Measurements from ENCODE around the gene FAM193A.

The FAM193A gene

DNA sequence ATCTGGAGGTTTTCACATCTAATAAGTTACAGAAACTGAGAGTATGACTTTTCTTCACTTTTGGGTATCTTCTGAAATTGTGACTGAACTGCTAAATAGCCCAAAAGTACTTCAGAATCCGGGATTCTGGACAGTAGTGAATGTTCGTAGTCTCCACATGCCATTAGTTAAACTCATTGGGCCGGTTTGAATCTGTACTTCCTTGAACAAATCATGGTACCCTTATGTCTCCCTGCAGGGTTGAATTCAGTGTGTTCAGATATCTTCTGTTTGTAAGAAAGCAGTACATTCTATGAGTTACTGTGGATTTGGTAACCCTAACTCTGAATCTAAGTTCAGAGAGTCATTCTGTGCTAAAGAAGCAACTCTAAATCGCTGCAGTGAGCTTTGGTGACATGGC is 33.6 kb downstream of the FAM193A start:
- TF ChIP-seq FOXM1 (IDR thresholded peaks at IDR 0.05; ENCODE audit: borderline replicate concordance, low read depth), result no peak
- TF ChIP-seq TCF12 (IDR thresholded peaks at IDR 0.05; ENCODE audit: low read depth), result no peak
- TF ChIP-seq CEBPB (IDR thresholded peaks at IDR 0.05), result no peak
- no peak for TF ChIP-seq MAX (IDR thresholded peaks at IDR 0.05)
- TF ChIP-seq EGR1 (IDR thresholded peaks at IDR 0.05), result no peak
- no peak for TF ChIP-seq CREB1 (IDR thresholded peaks at IDR 0.05; ENCODE audit: low read depth)
- TF ChIP-seq TAF1 (IDR thresholded peaks at IDR 0.05; ENCODE audit: low read depth), result no peak
- no peak for TF ChIP-seq NFIC (IDR thresholded peaks at IDR 0.05)
- TF ChIP-seq YY1 (IDR thresholded peaks at IDR 0.05; ENCODE audit: low read depth), result no peak
- TF ChIP-seq EP300 (IDR thresholded peaks at IDR 0.05; ENCODE audit: borderline replicate concordance), result no peak
- no peak for TF ChIP-seq ZBTB7A (IDR thresholded peaks at IDR 0.05; ENCODE audit: low read depth)
- TF ChIP-seq, protein P1, sequence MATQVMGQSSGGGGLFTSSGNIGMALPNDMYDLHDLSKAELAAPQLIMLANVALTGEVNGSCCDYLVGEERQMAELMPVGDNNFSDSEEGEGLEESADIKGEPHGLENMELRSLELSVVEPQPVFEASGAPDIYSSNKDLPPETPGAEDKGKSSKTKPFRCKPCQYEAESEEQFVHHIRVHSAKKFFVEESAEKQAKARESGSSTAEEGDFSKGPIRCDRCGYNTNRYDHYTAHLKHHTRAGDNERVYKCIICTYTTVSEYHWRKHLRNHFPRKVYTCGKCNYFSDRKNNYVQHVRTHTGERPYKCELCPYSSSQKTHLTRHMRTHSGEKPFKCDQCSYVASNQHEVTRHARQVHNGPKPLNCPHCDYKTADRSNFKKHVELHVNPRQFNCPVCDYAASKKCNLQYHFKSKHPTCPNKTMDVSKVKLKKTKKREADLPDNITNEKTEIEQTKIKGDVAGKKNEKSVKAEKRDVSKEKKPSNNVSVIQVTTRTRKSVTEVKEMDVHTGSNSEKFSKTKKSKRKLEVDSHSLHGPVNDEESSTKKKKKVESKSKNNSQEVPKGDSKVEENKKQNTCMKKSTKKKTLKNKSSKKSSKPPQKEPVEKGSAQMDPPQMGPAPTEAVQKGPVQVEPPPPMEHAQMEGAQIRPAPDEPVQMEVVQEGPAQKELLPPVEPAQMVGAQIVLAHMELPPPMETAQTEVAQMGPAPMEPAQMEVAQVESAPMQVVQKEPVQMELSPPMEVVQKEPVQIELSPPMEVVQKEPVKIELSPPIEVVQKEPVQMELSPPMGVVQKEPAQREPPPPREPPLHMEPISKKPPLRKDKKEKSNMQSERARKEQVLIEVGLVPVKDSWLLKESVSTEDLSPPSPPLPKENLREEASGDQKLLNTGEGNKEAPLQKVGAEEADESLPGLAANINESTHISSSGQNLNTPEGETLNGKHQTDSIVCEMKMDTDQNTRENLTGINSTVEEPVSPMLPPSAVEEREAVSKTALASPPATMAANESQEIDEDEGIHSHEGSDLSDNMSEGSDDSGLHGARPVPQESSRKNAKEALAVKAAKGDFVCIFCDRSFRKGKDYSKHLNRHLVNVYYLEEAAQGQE (IDR thresholded peaks at IDR 0.05; ENCODE audit: low read depth), result no peak
- TF ChIP-seq, protein P2, sequence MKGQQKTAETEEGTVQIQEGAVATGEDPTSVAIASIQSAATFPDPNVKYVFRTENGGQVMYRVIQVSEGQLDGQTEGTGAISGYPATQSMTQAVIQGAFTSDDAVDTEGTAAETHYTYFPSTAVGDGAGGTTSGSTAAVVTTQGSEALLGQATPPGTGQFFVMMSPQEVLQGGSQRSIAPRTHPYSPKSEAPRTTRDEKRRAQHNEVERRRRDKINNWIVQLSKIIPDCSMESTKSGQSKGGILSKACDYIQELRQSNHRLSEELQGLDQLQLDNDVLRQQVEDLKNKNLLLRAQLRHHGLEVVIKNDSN (IDR thresholded peaks at IDR 0.05), result no peak
- TF ChIP-seq RAD21 (IDR thresholded peaks at IDR 0.05; ENCODE audit: low read depth), result no peak
- TF ChIP-seq TEAD4 (IDR thresholded peaks at IDR 0.05), result no peak

- TF ChIP-seq TCF12 (IDR thresholded peaks at IDR 0.05; ENCODE audit: low read depth) (no peak), NFIC (IDR thresholded peaks at IDR 0.05) (no peak), YY1 (IDR thresholded peaks at IDR 0.05; ENCODE audit: low read depth) (no peak), ZBTB7A (IDR thresholded peaks at IDR 0.05; ENCODE audit: low read depth) (no peak), FOXM1 (IDR thresholded peaks at IDR 0.05; ENCODE audit: borderline replicate concordance, low read depth) (no peak), RAD21 (IDR thresholded peaks at IDR 0.05; ENCODE audit: low read depth) (no peak), CREB1 (IDR thresholded peaks at IDR 0.05; ENCODE audit: low read depth) (no peak), MAX (IDR thresholded peaks at IDR 0.05) (no peak), CEBPB (IDR thresholded peaks at IDR 0.05) (no peak), EGR1 (IDR thresholded peaks at IDR 0.05) (no peak), TEAD4 (IDR thresholded peaks at IDR 0.05) (no peak), TAF1 (IDR thresholded peaks at IDR 0.05; ENCODE audit: low read depth) (no peak), EP300 (IDR thresholded peaks at IDR 0.05; ENCODE audit: borderline replicate concordance) (no peak)
- TF ChIP-seq, protein P2 (IDR thresholded peaks at IDR 0.05), result no peak
- TF ChIP-seq, protein P1 (IDR thresholded peaks at IDR 0.05; ENCODE audit: low read depth), result no peak
Observed at GRCh38 chr4:2570551-2571222, 34.2 kb downstream of the FAM193A start.

- no peak for TF ChIP-seq CREB1 (IDR thresholded peaks at IDR 0.05; ENCODE audit: low read depth)
Observed at GRCh38 chr4:2572076-2572475, 35.6 kb downstream of the FAM193A start.

DNA sequence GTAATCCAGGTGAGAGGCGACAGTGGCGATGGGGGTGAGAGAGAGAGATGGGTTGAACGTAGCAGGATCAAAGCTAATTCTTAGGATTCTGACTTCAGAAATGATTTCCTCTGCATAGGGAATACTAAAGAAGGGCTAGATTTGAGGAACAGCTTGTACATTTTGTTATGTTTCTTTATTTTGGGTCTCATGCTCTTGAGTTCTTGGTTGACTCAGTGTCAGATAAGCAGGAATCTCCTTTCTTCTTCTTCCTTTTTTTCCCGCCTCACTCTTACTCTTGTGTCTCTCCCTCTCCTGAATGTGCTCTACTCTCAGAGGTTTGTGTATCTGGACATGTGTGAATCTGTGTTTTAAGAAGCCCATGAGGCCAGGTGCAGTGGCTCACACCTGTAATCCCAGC is 36.4 kb downstream of the FAM193A start:
- TF ChIP-seq, protein P2 (IDR thresholded peaks at IDR 0.05), result no peak
- TF ChIP-seq EP300 (IDR thresholded peaks at IDR 0.05; ENCODE audit: borderline replicate concordance), result no peak
- no peak for TF ChIP-seq MAX (IDR thresholded peaks at IDR 0.05)
- TF ChIP-seq, protein P1 (IDR thresholded peaks at IDR 0.05; ENCODE audit: low read depth), result no peak
- no peak for TF ChIP-seq FOXM1 (IDR thresholded peaks at IDR 0.05; ENCODE audit: borderline replicate concordance, low read depth)
- TF ChIP-seq NFIC (IDR thresholded peaks at IDR 0.05), result no peak
- TF ChIP-seq CREB1 (IDR thresholded peaks at IDR 0.05; ENCODE audit: low read depth), result no peak
- TF ChIP-seq TEAD4 (IDR thresholded peaks at IDR 0.05), result no peak
- no peak for TF ChIP-seq TAF1 (IDR thresholded peaks at IDR 0.05; ENCODE audit: low read depth)
- no peak for TF ChIP-seq YY1 (IDR thresholded peaks at IDR 0.05; ENCODE audit: low read depth)
- no peak for TF ChIP-seq RAD21 (IDR thresholded peaks at IDR 0.05; ENCODE audit: low read depth)
- no peak for TF ChIP-seq EGR1 (IDR thresholded peaks at IDR 0.05)
- no peak for TF ChIP-seq TCF12 (IDR thresholded peaks at IDR 0.05; ENCODE audit: low read depth)
- TF ChIP-seq CEBPB (IDR thresholded peaks at IDR 0.05), result no peak
- TF ChIP-seq ZBTB7A (IDR thresholded peaks at IDR 0.05; ENCODE audit: low read depth), result no peak

Data from Ishikawa (cell line).